ENCODE results near the gene ERCC4.

ERCC4 gene

DNA sequence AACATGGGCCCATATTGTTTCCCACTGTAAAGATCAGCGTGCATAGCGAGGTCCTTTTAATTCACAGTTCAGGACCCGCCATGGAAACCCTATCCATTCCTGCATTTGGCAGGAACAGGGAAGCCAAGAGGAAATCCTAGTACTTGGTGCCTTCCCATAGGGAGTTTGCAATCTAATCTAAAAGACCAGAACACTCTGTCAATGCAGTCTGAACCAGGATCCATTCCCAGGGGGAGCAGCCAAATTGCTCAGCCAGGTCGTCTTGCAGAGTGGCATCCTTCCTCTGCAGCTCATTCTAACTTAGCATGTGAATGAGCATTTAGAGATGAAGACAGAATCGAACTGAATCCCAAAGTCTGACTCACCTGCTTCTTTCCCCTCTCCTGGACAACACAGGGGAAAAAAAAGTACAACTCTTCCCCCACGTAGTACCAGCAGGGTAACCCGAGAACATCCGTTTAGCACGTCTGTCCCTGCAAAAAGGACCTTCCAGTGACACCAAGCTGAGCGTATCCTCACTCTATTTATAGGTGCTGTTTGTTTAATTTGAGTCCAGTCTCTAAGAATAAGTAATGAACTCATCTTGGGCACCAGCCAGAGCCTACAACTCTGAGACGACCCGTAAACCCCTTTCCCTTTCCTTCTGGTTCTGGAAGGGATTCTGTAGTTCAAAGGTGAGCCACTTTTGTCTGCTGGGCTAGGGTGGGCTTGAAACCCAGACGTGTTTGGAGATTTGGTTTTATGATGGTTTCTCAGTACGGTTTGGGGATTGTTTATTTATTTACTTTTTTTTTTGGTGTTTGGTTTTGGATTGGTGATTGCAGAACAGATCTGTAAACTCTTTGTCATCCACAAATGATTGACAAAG lies 74.5 kb downstream of the ERCC4 start:
- no peak for DNase-seq (ENCODE audit: low read depth)

DNA sequence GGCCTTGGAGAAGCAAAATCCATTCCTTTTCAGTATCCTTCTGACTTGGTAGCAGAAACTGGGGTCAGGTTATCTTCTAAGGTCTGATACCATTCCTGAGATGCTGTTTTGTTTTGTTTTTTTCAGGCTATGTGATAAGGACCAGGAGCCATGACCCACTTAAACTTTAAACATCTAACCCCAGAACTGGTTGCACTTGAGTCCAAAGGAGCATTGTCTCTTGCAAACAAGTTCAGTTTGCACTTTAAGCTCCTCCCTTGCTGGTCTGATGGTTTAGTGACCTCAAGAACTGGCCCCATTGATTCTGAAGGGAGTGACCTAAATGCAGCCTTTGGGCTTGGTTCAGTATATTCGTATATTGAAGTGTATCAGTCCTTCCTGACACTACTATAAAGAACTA lies 75.2 kb downstream of the ERCC4 start:
- DNase-seq (ENCODE audit: low read depth), result no peak

DNA sequence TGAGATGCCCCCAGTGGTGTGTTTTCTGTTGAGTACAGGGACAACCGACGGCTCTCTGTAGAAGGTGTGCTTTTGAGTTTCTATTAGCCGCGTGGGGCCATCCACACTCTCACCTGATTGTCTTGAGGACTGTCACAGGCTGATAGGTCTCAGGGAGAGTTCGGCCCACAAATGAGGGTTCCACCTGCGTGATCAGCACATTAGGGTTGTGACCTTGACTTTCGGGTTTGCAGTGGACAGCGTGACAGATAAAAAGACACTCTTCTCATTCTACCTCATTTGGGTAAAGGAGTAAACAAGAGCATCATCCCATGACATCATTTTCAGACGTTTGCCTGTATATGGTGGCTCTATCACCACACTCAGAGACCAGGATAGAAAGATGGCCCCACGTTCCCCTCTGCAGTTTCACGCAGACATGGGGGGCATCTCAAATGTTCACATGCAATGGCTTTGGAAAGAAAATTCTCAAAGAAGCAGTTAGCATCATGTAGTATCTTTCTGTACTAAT lies 76.9 kb downstream of the ERCC4 start:
- no peak for DNase-seq (ENCODE audit: low read depth)

DNA sequence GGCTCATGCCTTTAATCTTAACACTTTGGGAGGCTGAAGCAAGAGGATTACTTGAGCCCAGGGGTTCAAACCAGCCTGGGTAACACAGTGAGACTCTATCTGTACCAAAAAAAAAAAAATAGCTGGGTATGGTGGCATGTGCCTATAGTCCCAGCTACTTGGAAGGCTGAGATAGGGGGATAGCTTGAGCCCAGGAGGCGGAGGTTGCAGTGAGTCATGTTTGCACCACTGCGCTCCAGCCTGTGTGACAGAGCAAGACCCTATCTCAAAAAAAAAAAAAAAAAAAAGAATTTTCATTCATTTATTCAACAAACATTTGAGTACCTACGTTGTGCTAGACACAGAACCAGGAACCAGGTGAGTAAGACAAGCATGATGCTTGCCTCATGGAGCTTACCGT lies 77.6 kb downstream of the ERCC4 start:
- no peak for DNase-seq (ENCODE audit: low read depth)

DNA sequence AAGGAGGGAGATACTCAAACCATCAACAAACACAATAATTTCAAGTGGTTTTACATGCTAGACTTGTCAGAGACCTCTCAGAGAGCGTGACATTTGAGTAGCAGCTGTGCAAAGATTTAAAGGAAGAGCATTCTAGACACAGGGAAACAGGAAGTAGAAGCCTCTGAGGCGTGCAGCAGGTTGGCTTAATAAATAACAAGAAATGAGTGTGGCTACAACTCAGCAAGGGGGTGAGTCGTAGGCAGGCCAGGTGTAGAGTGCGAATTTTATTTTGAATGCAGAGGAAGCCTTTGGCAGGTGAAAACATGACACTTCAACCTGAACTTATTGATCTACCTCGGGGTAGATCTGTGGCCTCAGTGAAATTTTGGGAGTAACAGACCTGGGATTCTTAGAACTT lies 78.0 kb downstream of the ERCC4 start:
- no peak for DNase-seq (ENCODE audit: low read depth)

DNA sequence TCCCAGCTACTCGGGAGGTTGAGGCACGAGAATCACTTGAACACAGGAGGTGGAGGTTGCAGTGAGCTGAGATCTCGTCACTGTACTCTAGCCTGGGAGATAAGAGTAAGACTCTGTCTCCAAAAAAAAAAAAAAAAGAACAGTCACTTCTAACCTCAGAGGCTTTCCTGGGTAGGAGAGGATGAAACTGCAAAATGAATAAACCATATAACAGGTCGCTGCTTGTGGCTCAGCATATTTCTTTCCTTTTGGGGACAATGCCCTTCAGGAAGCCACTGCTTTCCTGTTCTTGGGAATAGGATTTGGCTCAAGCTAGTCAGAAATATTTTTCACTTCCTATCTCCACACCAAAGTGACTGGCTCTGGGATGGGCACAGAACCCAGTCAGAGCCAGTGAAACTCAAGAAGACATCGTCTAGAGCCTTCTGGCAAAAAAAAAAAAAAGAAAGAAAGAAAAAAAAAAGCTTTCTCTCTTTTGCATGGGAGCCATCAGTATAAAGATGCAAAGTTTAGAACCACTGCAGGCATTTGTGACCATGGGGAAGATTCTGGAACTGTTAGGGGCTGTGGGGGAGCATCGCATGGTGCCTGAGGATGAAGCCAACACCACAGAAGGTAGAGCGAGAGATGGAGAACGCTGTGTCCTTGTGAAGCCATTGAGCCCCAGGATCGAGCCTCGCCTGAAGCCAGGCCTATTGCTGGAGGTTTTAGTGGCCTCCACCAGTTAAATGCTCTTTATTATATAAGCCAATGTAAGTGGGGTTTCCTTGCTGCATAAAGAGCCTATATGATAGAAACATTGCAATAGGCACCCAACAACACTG lies 79.3 kb downstream of the ERCC4 start:
- DNase-seq (ENCODE audit: low read depth), result no peak

DNA sequence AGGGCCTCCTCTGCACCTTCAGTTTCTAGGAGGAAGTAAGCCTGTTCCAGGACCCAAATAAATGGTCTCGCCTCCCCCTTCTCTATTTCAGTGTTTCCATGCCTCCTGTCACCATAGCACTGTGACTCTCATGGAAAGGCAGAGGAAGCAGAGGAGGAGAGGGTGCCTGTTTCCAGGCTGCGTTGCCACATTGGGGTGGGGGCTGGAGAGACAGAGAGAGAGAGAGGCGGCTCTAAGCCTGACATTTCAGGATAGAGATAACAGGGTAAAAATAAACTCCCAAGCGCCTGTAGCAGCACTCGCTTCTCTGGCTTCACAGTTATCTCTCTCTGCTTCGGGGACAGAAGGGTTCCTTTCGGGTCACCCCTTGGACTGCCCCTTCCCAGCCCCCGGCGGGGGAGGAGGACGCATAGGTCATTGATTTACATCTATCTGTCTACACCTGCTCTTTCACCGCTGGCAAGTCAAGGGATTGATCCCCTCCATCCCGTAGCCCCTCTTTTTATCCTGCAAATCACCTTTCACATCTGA lies 80.0 kb downstream of the ERCC4 start:
- DNase-seq (ENCODE audit: low read depth), result no peak

DNA sequence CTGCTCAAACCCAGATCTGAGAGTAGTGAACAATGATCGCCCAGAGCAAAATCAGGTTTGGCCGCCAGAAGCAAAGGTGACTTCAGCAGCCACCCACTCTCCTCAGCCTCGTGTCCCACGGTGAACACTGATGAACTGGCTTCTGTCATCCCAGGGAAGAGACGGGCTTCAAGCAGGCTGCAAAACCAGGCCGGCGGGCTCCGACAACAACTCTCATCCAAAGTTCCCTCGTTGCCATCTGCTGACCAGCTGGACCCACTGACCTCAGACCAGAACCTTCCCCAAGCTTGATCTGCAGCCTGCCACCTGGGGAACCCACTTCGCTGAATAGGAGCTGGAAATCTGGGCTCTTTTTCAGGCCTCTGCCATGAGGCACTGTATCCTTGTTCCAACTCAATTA lies 81.6 kb downstream of the ERCC4 start:
- DNase-seq (ENCODE audit: low read depth), result no peak
